ENCODE data around the gene SLC35E2B.

GRCh38 chr1:1730870-1731269 is 38.3 kb upstream of the SLC35E2B start:
- TF ChIP-seq EZH2 (IDR thresholded peaks at IDR 0.05; ENCODE audit: low read length, missing control alignments) (no peak), CTCF (conservative IDR thresholded peaks at IDR 0.05 in 1 of 2, IDR thresholded peaks at IDR 0.05 in 1 of 2; ENCODE audit: low read depth in 1 of 2, low read length in 2 of 2) (no peak)
